PC-3 (cell line): ENCODE data around the gene CHRNA9.

Experiments used
- EZH2 ChIP-seq: fragments of 300-600 bp; sonication (generic); IDR thresholded peaks from one replicate; pipeline ENCODE4 v1.6.1; 2017; ENCODE audit warnings: antibody characterized with exemption, mild to moderate bottlenecking, low read length; ENCODE audit not compliant: unreplicated experiment
- TF ChIP-seq, protein P1 (sequence below): fragments of 300-600 bp; sonication (generic); conservative IDR thresholded peaks from 2 replicates; pipeline ENCODE4 v1.5.1; 2017; ENCODE audit warnings: antibody characterized with exemption, low read depth, mild to moderate bottlenecking, low read length

DNA sequence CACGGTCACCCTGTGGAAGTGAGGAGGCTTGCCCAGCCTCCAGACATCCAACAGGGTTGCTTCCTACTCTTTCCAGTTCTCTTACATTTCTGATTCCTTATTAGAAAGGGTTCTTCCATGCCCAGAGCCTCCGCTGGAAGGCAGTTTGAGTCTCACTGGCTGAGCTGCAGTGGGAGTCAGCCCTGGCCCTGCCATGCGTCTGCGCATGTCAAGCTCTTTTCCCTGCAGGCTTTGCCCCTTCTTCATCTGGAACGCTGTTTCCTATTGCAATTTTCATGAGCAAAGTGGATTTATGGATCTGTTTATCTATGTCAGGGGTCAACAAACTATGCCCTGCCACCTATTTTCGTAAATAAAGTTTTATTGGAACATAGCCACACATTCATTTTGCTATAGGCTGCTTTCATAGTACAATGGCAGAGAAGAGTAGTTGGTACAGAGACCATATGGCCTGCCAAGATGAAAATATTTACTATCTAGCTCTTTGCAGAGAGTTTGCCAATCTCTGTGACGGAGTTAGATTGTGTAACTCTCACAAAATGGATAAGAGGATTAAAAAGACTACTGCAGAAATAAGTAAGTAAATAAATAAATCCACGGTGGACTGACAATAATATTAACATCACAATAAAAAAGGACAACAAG lies 3.9 kb upstream of the CHRNA9 start:
- TF ChIP-seq, protein P1, sequence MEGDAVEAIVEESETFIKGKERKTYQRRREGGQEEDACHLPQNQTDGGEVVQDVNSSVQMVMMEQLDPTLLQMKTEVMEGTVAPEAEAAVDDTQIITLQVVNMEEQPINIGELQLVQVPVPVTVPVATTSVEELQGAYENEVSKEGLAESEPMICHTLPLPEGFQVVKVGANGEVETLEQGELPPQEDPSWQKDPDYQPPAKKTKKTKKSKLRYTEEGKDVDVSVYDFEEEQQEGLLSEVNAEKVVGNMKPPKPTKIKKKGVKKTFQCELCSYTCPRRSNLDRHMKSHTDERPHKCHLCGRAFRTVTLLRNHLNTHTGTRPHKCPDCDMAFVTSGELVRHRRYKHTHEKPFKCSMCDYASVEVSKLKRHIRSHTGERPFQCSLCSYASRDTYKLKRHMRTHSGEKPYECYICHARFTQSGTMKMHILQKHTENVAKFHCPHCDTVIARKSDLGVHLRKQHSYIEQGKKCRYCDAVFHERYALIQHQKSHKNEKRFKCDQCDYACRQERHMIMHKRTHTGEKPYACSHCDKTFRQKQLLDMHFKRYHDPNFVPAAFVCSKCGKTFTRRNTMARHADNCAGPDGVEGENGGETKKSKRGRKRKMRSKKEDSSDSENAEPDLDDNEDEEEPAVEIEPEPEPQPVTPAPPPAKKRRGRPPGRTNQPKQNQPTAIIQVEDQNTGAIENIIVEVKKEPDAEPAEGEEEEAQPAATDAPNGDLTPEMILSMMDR = no peak
- no peak for TF ChIP-seq EZH2
